GM12878 (cell line): Measurements from ENCODE around the gene DAAM2. TPM values are rescaled to one million over a fixed set of nuclear protein-coding genes. Genes with fewer than 3 reads are reported as not detected.

Experiments
- ATAC-seq: fragments of 200-7000 bp; cut with Tn5 transposase; 3 replicates; pipeline ENCODE4 v1.9.1; 2020; ENCODE audit warnings: mild to moderate bottlenecking, moderate library complexity
- BruUV-seq: library from RNA; stranded (reverse); fragments of 400-500 nt; replicated peaks from 2 replicates; lab custom pipeline; 2021; lab: Mats Ljungman, UMichigan
- CTCF ChIA-PET: fragments of 300-600 bp; sonication (Branson Sonifier 250); formaldehyde crosslinking; extraction: SDS; loops from one replicate; lab custom pipeline; 2021; ENCODE audit warnings: inconsistent platforms; lab: Yijun Ruan, JAX
- POLR2A ChIA-PET: fragments of 350-600 bp; formaldehyde crosslinking; extraction: SDS; loops from one replicate; lab custom pipeline; 2021; ENCODE audit warnings: inconsistent platforms; lab: Charles Lee
- RAD21 ChIA-PET: fragments of 300-600 bp; sonication (Branson Sonifier 250); formaldehyde crosslinking; loops from one replicate; lab custom pipeline; 2023; ENCODE audit warnings: antibody characterized with exemption; ENCODE audit not compliant: unreplicated experiment; lab: Charles Lee
- SMC1A ChIA-PET: fragments of 300-600 bp; sonication (Branson Sonifier 250); formaldehyde crosslinking; loops from one replicate; lab custom pipeline; 2023; ENCODE audit not compliant: unreplicated experiment, uncharacterized antibody; lab: Charles Lee
- DNase-seq: peaks from one replicate; pipeline ENCODE4 v3.0.0-alpha.2; 2011; ENCODE audit warnings: low read depth, low spot score
- FAIRE-seq: peaks from 3 replicates; lab custom pipeline; 2011; peaks lifted over from hg19 to GRCh38; lab: Jason Lieb, UNC
- H2AFZ ChIP-seq: 2 replicates; pipeline ENCODE4 v1.6.0; 2011; ENCODE audit warnings: low read depth, low read length, control low read depth; ENCODE audit not compliant: control insufficient read depth
- H3K27ac ChIP-seq: 2 replicates; pipeline ENCODE4 v1.5.1; 2011; ENCODE audit warnings: control low read depth; ENCODE audit not compliant: control insufficient read depth, insufficient read depth
- H3K27me3 ChIP-seq, 2 experiments: replicated peaks in 1 of 2; 2 replicates each; pipeline versions ENCODE4 v1.6.0 to v1.6.1; 2011; ENCODE audit warnings: low read length in 1 of 2; ENCODE audit not compliant: control insufficient read depth in 2 of 2, insufficient read depth in 2 of 2
- H3K36me3 ChIP-seq, 2 experiments: 2 replicates each; pipeline ENCODE4 v1.5.1; 2011; ENCODE audit warnings: low read length in 1 of 2; ENCODE audit not compliant: control insufficient read depth in 2 of 2, insufficient read depth in 2 of 2
- H3K4me1 ChIP-seq: 2 replicates; pipeline ENCODE4 v1.6.1; 2011; ENCODE audit warnings: mild to moderate bottlenecking, low read length, moderate library complexity, mixed read lengths; ENCODE audit not compliant: control insufficient read depth, insufficient read depth
- H3K4me2 ChIP-seq: 2 replicates; pipeline ENCODE4 v1.6.0; 2011; ENCODE audit warnings: control low read depth; ENCODE audit not compliant: control insufficient read depth, insufficient read depth
- H3K4me3 ChIP-seq: fragments of 200-600 bp; sonication (generic); 2 replicates; pipeline ENCODE4 v1.5.1; 2016
- H3K79me2 ChIP-seq: 2 replicates; pipeline ENCODE4 v1.6.0; 2011; ENCODE audit warnings: low read length; ENCODE audit not compliant: control insufficient read depth, insufficient read depth
- H3K9ac ChIP-seq: 2 replicates; pipeline ENCODE4 v1.8.0; 2011; ENCODE audit warnings: low read length, control low read depth, mixed read lengths; ENCODE audit not compliant: control insufficient read depth, insufficient read depth
- H3K9me3 ChIP-seq: replicated peaks from 3 replicates; pipeline ENCODE4 v1.5.1; 2011; ENCODE audit warnings: mild to moderate bottlenecking, low read length; ENCODE audit not compliant: control insufficient read depth, insufficient read depth
- H4K20me1 ChIP-seq: 2 replicates; pipeline ENCODE4 v1.6.0; 2011; ENCODE audit not compliant: control insufficient read depth, insufficient read depth
- BRCA1 ChIP-seq: IDR thresholded peaks from 2 replicates; pipeline ENCODE4 v1.6.1; 2011; ENCODE audit warnings: low read depth, low read length, improper control_type of control experiment
- CBFB ChIP-seq: IDR thresholded peaks from 2 replicates; pipeline ENCODE4 v1.6.1; 2016; ENCODE audit warnings: antibody characterized with exemption, low read depth
- HDAC2 ChIP-seq: fragments of 200-600 bp; sonication (generic); IDR thresholded peaks from 2 replicates; pipeline ENCODE4 v1.6.1; 2017
- MTA3 ChIP-seq: IDR thresholded peaks from 2 replicates; pipeline ENCODE4 v1.6.1; 2012; ENCODE audit warnings: low read length, inconsistent platforms, borderline replicate concordance
- MYB ChIP-seq: fragments of 150-350 bp; IDR thresholded peaks from 2 replicates; pipeline ENCODE4 v1.6.1; 2014; ENCODE audit warnings: mild to moderate bottlenecking, low read depth, low read length, borderline replicate concordance
- NFXL1 ChIP-seq: fragments of 450-650 bp; IDR thresholded peaks from 2 replicates; pipeline ENCODE4 v1.6.1; 2017; ENCODE audit warnings: antibody characterized with exemption, mild to moderate bottlenecking, borderline replicate concordance
- RAD21 ChIP-seq: IDR thresholded peaks from 2 replicates; pipeline ENCODE4 v1.6.1; 2011; ENCODE audit warnings: mild to moderate bottlenecking, low read depth, low read length, moderate library complexity; ENCODE audit not compliant: insufficient read depth
- SMC3 ChIP-seq: IDR thresholded peaks from 2 replicates; pipeline ENCODE4 v1.6.1; 2011; ENCODE audit warnings: low read length, improper control_type of control experiment, borderline replicate concordance
- SREBF1 ChIP-seq: IDR thresholded peaks from 2 replicates; pipeline ENCODE4 v1.6.1; 2012; ENCODE audit warnings: mild to moderate bottlenecking, low read length
- ZSCAN29 ChIP-seq: fragments of 450-650 bp; IDR thresholded peaks from 2 replicates; pipeline ENCODE4 v1.6.1; 2017; ENCODE audit warnings: mild to moderate bottlenecking, moderate library complexity
- ZZZ3 ChIP-seq: IDR thresholded peaks from 2 replicates; pipeline ENCODE4 v1.6.1; 2011; ENCODE audit warnings: low read depth; ENCODE audit not compliant: control insufficient read depth, insufficient read length
- WGBS: methylation state at CpG from one replicate; pipeline ENCODE4 v1.1.6; 2016; ENCODE audit warnings: low lambda C conversion rate; ENCODE audit not compliant: insufficient replicate concordance, insufficient coverage; ENCODE audit errors: missing lambda C conversion rate; 5-methylcytosine and 5-hydroxymethylcytosine counted together
- in situ Hi-C: fragments of 300-500 bp; cut with MboI; formaldehyde crosslinking; loops from 9 replicates; pipeline ENCODE4 v1.14.3; 2018; ENCODE audit warnings: mixed read lengths
- intact Hi-C: fragments of 100-400 bp; cut with micrococcal nuclease; formaldehyde crosslinking; loops from one replicate; pipeline ENCODE4 v1.14.2; 2022; ENCODE audit not compliant: unreplicated experiment
- polyA plus RNA-seq, 11 experiments: library from polyadenylated mRNA; depleted of rRNA in 4 of 11; unstranded in 6 of 11; stranded (reverse) in 5 of 11; fragments of >200 nt; fragmentation: Nextera tagmentation in 4 of 11; fragmentation: Illumina TruSeq in 1 of 11; extraction: Ambion mirVana in 4 of 11; extraction: Trizol in 1 of 11; gene quantifications; 1 replicate in 1 of 11; 2 replicates in 10 of 11; pipeline versions ENCODE4 v1.2.1 to v1.2.3, GENCODE V29; 2011 to 2016; ENCODE audit warnings: inconsistent platforms in 2 of 11, missing spikeins in 2 of 11, low read depth in 1 of 11
- total RNA-seq, 4 experiments: library from RNA; depleted of rRNA in 3 of 4; stranded (reverse); fragments of >200 nt in 3 of 4; fragmentation: Illumina TruSeq in 1 of 4; extraction: Trizol in 1 of 4; gene quantifications; 2 replicates each; pipeline versions ENCODE4 v1.2.1 to v1.2.3, GENCODE V29; 2013 to 2021
- TF ChIP-seq, protein P1 (sequence below), 3 experiments: IDR thresholded peaks in 2 of 3; conservative IDR thresholded peaks in 1 of 3; 2 replicates each; pipeline ENCODE4 v1.5.1; 2011; ENCODE audit warnings: low read depth in 3 of 3, low read length in 3 of 3, mild to moderate bottlenecking in 3 of 3, control low read depth in 2 of 3, moderate library complexity in 2 of 3, inconsistent platforms in 1 of 3, mixed read lengths in 1 of 3; ENCODE audit not compliant: control insufficient read depth in 2 of 3, insufficient read depth in 1 of 3; ENCODE audit errors: extremely low read depth in 1 of 3

The DAAM2 gene
- total and polyA plus RNA-seq, 10 of the 15 experiments (the other 5 are each of a cell fraction or from before 2014, with no cell fraction given), result 0.05 to 0.22 TPM; not detected in 8

DNA sequence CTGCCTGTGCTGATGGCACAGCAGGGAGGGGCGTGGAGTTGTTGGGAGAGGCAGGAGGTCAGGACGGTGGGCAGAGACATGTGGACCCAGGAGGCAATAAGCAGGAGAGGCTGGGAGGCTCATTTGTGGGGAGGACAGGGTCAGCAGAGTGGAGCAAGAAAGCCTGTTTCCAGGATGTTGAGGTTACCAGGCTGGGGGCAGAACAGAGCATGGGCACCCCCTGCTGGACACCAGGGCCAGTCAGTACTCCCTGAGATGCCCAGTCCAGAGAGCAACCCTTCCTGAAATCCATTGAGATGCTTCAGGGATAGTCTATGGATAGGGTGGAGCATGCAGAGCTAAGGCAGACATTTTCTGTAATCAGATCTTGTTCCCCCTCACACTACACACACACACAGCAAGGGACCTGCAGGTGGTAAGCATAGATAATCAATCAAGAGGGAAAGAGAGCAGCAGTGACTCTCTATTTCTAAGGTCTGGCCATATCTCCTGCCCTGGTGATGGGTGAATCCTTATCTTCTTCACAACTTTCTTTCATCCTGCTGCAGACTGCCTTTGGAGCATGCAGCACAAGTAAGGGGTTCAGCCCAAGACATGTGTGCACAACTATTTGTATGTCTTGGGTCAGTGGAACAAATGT is 100.4 kb downstream of the DAAM2 start:
- ATAC-seq (peak; percentile 98), FAIRE-seq (no peak), DNase-seq (peak; percentile 2)
- 10% methylated on average over 2 of the region's 2 CpGs for WGBS
- no peak overlapping the region for H3K4me2 ChIP-seq
- ChIA-PET SMC1A (interaction anchor here (0.6 to 5.5 kb wide), 8 partner anchors 245 to 534 kb away, joined by 3 to 41 read pairs (median 4); no protein-coding TSS in a partner anchor), CTCF (interaction anchor here (1.1 to 5.3 kb wide), 12 partner anchors 12 to 953 kb away, joined by 3 to 39 read pairs (median 5); no protein-coding TSS in a partner anchor), POLR2A (interaction anchor here (0.7 kb wide), 1 partner anchor 256 kb away, joined by 3 read pairs; no protein-coding TSS in a partner anchor), RAD21 (interaction anchor here (0.7 to 1.4 kb wide), 4 partner anchors 27 to 530 kb away, joined by 3 to 5 read pairs (median 3); no protein-coding TSS in a partner anchor)
- in situ Hi-C loops (no loop called here), intact Hi-C loops (loop anchor here (1.0 to 5.0 kb wide), 4 partner anchors 228 to 545 kb away; no protein-coding TSS in a partner anchor)
- no peaks in the 10 kb centered on the region for H3K27me3 ChIP-seq
- H3K4me1 ChIP-seq, result no peaks in the 10 kb centered on the region
- no peak overlapping the region for H2AFZ ChIP-seq
- no peak overlapping the region for H3K27ac ChIP-seq
- TF ChIP-seq NFXL1 (no peak), MYB (no peak), ZSCAN29 (no peak), SMC3 (peak; percentile 87), BRCA1 (no peak), SREBF1 (no peak), RAD21 (peak; percentile 49), ZZZ3 (no peak), MTA3 (no peak), HDAC2 (no peak), CBFB (no peak)
- TF ChIP-seq, protein P1, sequence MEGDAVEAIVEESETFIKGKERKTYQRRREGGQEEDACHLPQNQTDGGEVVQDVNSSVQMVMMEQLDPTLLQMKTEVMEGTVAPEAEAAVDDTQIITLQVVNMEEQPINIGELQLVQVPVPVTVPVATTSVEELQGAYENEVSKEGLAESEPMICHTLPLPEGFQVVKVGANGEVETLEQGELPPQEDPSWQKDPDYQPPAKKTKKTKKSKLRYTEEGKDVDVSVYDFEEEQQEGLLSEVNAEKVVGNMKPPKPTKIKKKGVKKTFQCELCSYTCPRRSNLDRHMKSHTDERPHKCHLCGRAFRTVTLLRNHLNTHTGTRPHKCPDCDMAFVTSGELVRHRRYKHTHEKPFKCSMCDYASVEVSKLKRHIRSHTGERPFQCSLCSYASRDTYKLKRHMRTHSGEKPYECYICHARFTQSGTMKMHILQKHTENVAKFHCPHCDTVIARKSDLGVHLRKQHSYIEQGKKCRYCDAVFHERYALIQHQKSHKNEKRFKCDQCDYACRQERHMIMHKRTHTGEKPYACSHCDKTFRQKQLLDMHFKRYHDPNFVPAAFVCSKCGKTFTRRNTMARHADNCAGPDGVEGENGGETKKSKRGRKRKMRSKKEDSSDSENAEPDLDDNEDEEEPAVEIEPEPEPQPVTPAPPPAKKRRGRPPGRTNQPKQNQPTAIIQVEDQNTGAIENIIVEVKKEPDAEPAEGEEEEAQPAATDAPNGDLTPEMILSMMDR (IDR thresholded peaks at IDR 0.05 in 2 of 3, conservative IDR thresholded peaks at IDR 0.05 in 1 of 3; ENCODE audit: control insufficient read depth in 2 of 3, extremely low read depth in 1 of 3, insufficient read depth in 1 of 3, low read depth in 3 of 3, low read length in 3 of 3), result peak; percentile 44 to 73 (median 67); a peak in 5 of 6 replicates
- H3K9me3 ChIP-seq, result no peaks in the 10 kb centered on the region
- no TSS peak for BruUV-seq
- H3K4me3 ChIP-seq, result no peak overlapping the region
- no peak overlapping the region for H3K9ac ChIP-seq
- H3K79me2 ChIP-seq, result no peaks in the 10 kb centered on the region
- H4K20me1 ChIP-seq, result no peaks in the 10 kb centered on the region
- H3K36me3 ChIP-seq, result no peaks in the 10 kb centered on the region
